Motor neuron (in vitro differentiated cells): ENCODE data around the gene BCHE. TPM values are rescaled to one million over a fixed set of nuclear protein-coding genes. Genes with fewer than 3 reads are reported as not detected.

Experiments used
- ATAC-seq, 8 experiments: fragments of 200-7000 bp; cut with Tn5 transposase; replicated peaks in 6 of 8; 2 replicates each; pipeline ENCODE4 v1.8.0; 2021; ENCODE audit warnings: mild to moderate bottlenecking in 8 of 8, moderate library complexity in 8 of 8
- H3K27ac ChIP-seq, 2 donors: fragments of 250-450 bp; sonication (Bioruptor Pico); 2 replicates each; pipeline ENCODE4 v1.9.0; 2021; ENCODE audit warnings: antibody characterized with exemption in 2 of 2, mild to moderate bottlenecking in 2 of 2, moderate library complexity in 1 of 2
- H3K4me1 ChIP-seq, 2 donors: fragments of 250-450 bp; sonication (Bioruptor Pico); replicated peaks in 1 of 2; 2 replicates each; pipeline ENCODE4 v1.6.1; 2021; ENCODE audit warnings: antibody characterized with exemption in 2 of 2, mild to moderate bottlenecking in 2 of 2, moderate library complexity in 1 of 2
- H3K4me3 ChIP-seq, 5 donors: fragments of 250-450 bp; sonication (Bioruptor Pico); 2 replicates each; pipeline ENCODE4 v1.9.0; 2021; ENCODE audit warnings: antibody characterized with exemption in 5 of 5, mild to moderate bottlenecking in 5 of 5, moderate library complexity in 4 of 5
- WGBS, 10 experiments: fragments of 450-650 bp; shearing (Covaris generic); methylation state at CpG; one replicate each; pipeline ENCODE4 v1.0.0; 2022; 5-methylcytosine and 5-hydroxymethylcytosine counted together
- in situ Hi-C, 9 experiments: fragments of 400-800 bp; cut with MboI; loops; one replicate each; pipeline ENCODE4 v1.15.0; 2021; ENCODE audit warnings: low sequenced_read_pairs in 9 of 9, low pct_unique_long_range_greater_than_20kb in 2 of 9; ENCODE audit not compliant: unreplicated experiment in 9 of 9
- total RNA-seq, 8 experiments: library from RNA; unstranded; fragments of 300-600 nt; gene quantifications; 2 replicates each; pipeline versions ENCODE4 v1.2.3 to v1.2.4, GENCODE V29; 2022

Gene BCHE
- total RNA-seq, 8 experiments from 2014 or later = 3.7 to 36.6 (median 25.9) TPM; not detected in 2

GRCh38 chr3:165805946-165806561 is 31.2 kb downstream of the BCHE start:
- no peak overlapping the region for H3K4me3 ChIP-seq
- peak in 1 of 8 experiments; percentile 20 for ATAC-seq
- WGBS, 10 experiments = 6 to 100% (median 91%) methylated on average over 1 to 5 of the region's 5 CpGs
- in situ Hi-C loops = no loop called here
- H3K4me1 ChIP-seq = peaks cover 2 to 4% of the 10 kb centered on the region in 2 donors
- no peak overlapping the region for H3K27ac ChIP-seq

- in situ Hi-C loops = no loop called here
- H3K27ac ChIP-seq = no peak overlapping the region
- ATAC-seq = no peak
- H3K4me1 ChIP-seq = peaks cover 10 to 11% of the 10 kb centered on the region in 2 donors
- 0 to 100% (median 74%) methylated on average over 1 of the region's 1 CpG for WGBS, 10 experiments
- H3K4me3 ChIP-seq = no peak overlapping the region
These were observed 33.8 kb downstream of the BCHE start for GRCh38 chr3:165803471-165803870.

GRCh38 chr3:165800970-165801369 is 36.3 kb downstream of the BCHE start:
- Histone ChIP-seq H3K4me3 (no peak overlapping the region), H3K27ac (no peak overlapping the region), H3K4me1 (peaks cover 15 to 20% of the 10 kb centered on the region in 2 donors)
- ATAC-seq = peak in 5 of 8 experiments; percentile 68 to 91 (median 80)
- 0 to 78% (median 60%) methylated on average over 1 to 3 of the region's 3 CpGs for WGBS, 10 experiments
- in situ Hi-C loops = no loop called here

GRCh38 chr3:165799026-165799425 is 38.2 kb downstream of the BCHE start:
- no peak for ATAC-seq
- no peak overlapping the region for H3K4me3 ChIP-seq
- in situ Hi-C loops = no loop called here
- H3K27ac ChIP-seq = no peak overlapping the region
- peaks cover 15 to 20% of the 10 kb centered on the region in 2 donors for H3K4me1 ChIP-seq
- WGBS, 10 experiments = 0 to 100% (median 78%) methylated on average over 1 of the region's 1 CpG

DNA sequence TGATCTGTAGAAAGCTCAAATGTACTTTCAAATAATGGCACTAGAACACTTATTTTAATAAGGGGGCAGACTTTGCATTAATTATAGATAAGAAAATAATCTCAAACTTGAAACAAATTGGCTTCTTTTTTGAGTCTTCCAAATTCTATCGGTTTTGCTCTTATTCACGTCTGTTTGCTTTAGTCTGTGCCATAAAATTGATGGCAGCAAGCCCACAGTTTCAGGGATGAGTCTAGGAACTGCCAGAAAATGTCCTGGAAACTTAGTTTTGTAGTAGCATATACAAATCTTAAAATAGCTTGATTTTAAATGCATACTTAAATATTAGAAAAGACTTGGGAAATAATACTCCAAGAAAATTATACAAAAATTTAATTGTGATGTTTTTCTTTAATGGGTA is 39.7 kb downstream of the BCHE start:
- Histone ChIP-seq H3K27ac (no peak overlapping the region), H3K4me1 (peaks cover 15 to 20% of the 10 kb centered on the region in 2 donors), H3K4me3 (no peak overlapping the region)
- in situ Hi-C loops = no loop called here
- no peak for ATAC-seq
- WGBS, 10 experiments = 0 to 100% (median 79%) methylated on average over 1 to 2 of the region's 2 CpGs; no CpG with 5 or more reads in 1 of the 10 experiments

GRCh38 chr3:165796701-165797100 is 40.5 kb downstream of the BCHE start:
- no peak overlapping the region for H3K4me3 ChIP-seq
- ATAC-seq = peak in 5 of 8 experiments; percentile 77 to 91 (median 82)
- no peak overlapping the region for H3K27ac ChIP-seq
- WGBS, 10 experiments = 0 to 14% (median 0%) methylated on average over 1 to 2 of the region's 2 CpGs; no CpG with 5 or more reads in 1 of the 10 experiments
- H3K4me1 ChIP-seq = peaks cover 13 to 20% of the 10 kb centered on the region in 2 donors
- in situ Hi-C loops = no loop called here

DNA sequence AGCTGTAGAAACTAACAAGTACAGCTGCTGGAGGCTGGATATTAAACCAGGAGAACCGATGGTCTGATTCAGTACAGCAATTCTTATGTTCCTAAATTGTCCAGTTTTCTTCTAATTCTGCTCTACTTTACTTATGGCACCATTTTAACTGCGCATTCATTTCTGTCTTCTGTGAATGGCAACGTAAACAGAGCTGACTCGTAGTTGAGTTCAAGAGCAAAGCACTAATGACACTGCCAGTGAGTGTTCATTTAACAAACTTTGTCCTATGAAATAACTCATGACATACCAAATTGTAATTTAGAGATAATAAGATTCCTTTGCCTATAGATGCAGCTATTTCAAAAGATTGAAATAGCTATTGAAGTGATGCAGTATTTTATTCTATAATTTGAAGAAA is 48.7 kb downstream of the BCHE start:
- 3 to 85% (median 39%) methylated on average over 3 to 4 of the region's 4 CpGs; no CpG with 5 or more reads in 2 of the 10 experiments for WGBS, 10 experiments
- no peak for ATAC-seq
- Histone ChIP-seq H3K4me3 (no peak overlapping the region), H3K4me1 (peaks cover 0 to 3% of the 10 kb centered on the region in 2 donors), H3K27ac (no peak overlapping the region)
- in situ Hi-C loops = no loop called here

- no peak for ATAC-seq
- Histone ChIP-seq H3K27ac (no peak overlapping the region), H3K4me3 (no peak overlapping the region), H3K4me1 (peaks cover 0 to 3% of the 10 kb centered on the region in 2 donors)
- in situ Hi-C loops = no loop called here
- WGBS, 10 experiments = 0 to 100% (median 88%) methylated on average over 2 to 4 of the region's 4 CpGs; no CpG with 5 or more reads in 1 of the 10 experiments
These were observed 51.2 kb downstream of the BCHE start for GRCh38 chr3:165786013-165786412.

GRCh38 chr3:165784337-165784736 is 52.9 kb downstream of the BCHE start:
- Histone ChIP-seq H3K4me3 (no peak overlapping the region), H3K4me1 (peaks cover 0 to 3% of the 10 kb centered on the region in 2 donors), H3K27ac (no peak overlapping the region)
- no peak for ATAC-seq
- in situ Hi-C loops = no loop called here
- WGBS, 10 experiments = 0 to 100% (median 85%) methylated on average over 1 to 3 of the region's 3 CpGs

DNA sequence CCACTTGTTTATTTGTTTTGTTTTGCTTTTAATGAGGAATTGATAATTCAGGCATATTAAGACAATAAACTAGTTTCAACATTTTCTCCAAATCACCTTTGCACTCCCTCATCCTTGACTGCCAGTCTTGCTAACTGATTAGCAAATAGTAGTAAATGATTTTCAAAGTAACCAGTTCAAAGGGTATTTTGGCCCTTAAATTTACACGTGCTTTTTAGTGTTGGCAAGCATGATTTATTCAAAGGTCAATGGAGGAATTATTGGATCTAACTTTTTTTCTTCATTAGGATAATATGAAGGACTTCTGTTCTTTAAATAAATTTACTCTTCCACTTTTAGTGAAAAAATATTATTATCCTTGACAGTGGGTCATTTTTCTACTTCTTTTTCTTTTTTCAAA is 53.8 kb downstream of the BCHE start:
- WGBS, 10 experiments = 0 to 83% (median 18%) methylated on average over 1 of the region's 1 CpG; no CpG with 5 or more reads in 2 of the 10 experiments
- in situ Hi-C loops = no loop called here
- Histone ChIP-seq H3K4me3 (no peak overlapping the region), H3K4me1 (no peaks in the 10 kb centered on the region), H3K27ac (no peak overlapping the region)
- ATAC-seq = no peak

GRCh38 chr3:165778891-165779290 is 58.3 kb downstream of the BCHE start:
- no peak overlapping the region for H3K27ac ChIP-seq
- 42 to 100% (median 66%) methylated on average over 1 to 2 of the region's 2 CpGs; no CpG with 5 or more reads in 4 of the 10 experiments for whole genome bisulfite sequencing, 10 experiments
- no peak overlapping the region for H3K4me3 ChIP-seq
- ATAC-seq = no peak
- in situ Hi-C loops = no loop called here
- H3K4me1 ChIP-seq = no peaks in the 10 kb centered on the region

DNA sequence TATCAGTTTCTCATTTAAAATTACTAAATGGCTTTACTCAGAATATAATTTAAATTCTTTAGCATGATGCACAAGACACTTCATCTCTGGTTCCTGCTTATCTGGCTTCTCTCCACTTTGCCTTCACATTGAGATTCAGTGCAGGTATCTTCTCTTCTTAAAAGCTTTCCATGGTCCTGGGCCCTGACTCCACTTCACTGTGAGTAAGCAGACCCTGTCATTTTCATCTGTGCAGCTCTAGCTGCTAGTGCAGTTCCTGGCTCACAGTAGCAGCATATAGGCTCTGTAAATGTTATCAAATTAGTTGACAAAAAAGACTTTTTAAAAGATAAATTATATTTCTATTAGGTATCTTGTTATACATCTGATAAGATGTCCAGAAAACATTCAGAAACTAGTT is 58.8 kb downstream of the BCHE start:
- H3K27ac ChIP-seq = no peak overlapping the region
- H3K4me1 ChIP-seq = no peaks in the 10 kb centered on the region
- in situ Hi-C loops = no loop called here
- no peak overlapping the region for H3K4me3 ChIP-seq
- ATAC-seq = no peak

DNA sequence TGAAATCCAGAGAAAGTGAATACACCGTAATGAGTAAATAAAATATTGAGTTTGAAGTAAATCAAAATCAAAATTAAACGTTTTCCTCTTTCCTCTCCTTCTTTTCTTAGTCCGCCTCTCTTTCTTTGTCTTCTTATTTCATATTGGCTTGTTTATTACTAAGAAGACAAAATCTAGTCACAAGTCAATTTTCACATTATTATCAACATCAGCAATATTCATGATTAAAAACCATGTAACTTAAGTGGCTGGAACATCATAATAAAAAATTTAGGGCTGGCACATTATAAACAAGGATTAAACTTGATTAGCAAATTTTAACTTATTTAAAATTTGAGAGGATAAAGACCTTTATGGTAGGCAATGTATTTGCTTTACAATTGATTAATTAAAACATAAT is 61.4 kb downstream of the BCHE start:
- Histone ChIP-seq H3K27ac (no peak overlapping the region), H3K4me3 (no peak overlapping the region), H3K4me1 (no peaks in the 10 kb centered on the region)
- ATAC-seq = no peak
- in situ Hi-C loops = no loop called here
- 4 to 100% (median 60%) methylated on average over 1 to 3 of the region's 3 CpGs for WGBS, 10 experiments

GRCh38 chr3:165770781-165771180 is 66.4 kb downstream of the BCHE start:
- H3K27ac ChIP-seq = no peak overlapping the region
- ATAC-seq = no peak
- WGBS, 10 experiments = 0 to 100% (median 76%) methylated on average over 1 to 3 of the region's 3 CpGs; no CpG with 5 or more reads in 1 of the 10 experiments
- H3K4me1 ChIP-seq = no peaks in the 10 kb centered on the region
- in situ Hi-C loops = no loop called here
- no peak overlapping the region for H3K4me3 ChIP-seq
